Gastroesophageal sphincter (tissue), 4 donors: Measurements from ENCODE around the gene ARHGEF10L. TPM values are rescaled to one million over a fixed set of nuclear protein-coding genes. Genes with fewer than 3 reads are reported as not detected.

ENCODE experiments used
- ATAC-seq: fragments of 150-250 bp; one replicate; pipeline ENCODE4 v1.9.1; 2016; ENCODE audit warnings: mild to moderate bottlenecking, moderate library complexity
- H3K27ac ChIP-seq, 4 donors: fragments of 200-600 bp; sonication (generic) in 3 of 4; 1 replicate in 3 of 4; 2 replicates in 1 of 4; pipeline ENCODE4 v1.5.1; 2016 to 2019
- H3K27me3 ChIP-seq: fragments of 200-600 bp; sonication (generic); one replicate; pipeline ENCODE4 v1.5.1; 2019
- H3K36me3 ChIP-seq, 2 donors: fragments of 200-600 bp; sonication (generic); one replicate each; pipeline ENCODE4 v1.5.1; 2019; ENCODE audit warnings: control low read depth in 1 of 2
- H3K4me1 ChIP-seq, 3 donors: fragments of 200-600 bp; sonication (generic); 1 replicate in 2 of 3; 2 replicates in 1 of 3; pipeline ENCODE4 v1.5.1; 2016 to 2019; ENCODE audit warnings: control low read depth in 2 of 3
- H3K4me3 ChIP-seq, 2 donors: fragments of 200-600 bp; sonication (generic); one replicate each; pipeline ENCODE4 v1.5.1; 2019; ENCODE audit warnings: mild to moderate bottlenecking in 1 of 2, moderate library complexity in 1 of 2
- H3K9me3 ChIP-seq, 3 donors: fragments of 200-600 bp; sonication (generic); one replicate each; pipeline ENCODE4 v1.5.1; 2017 to 2019; ENCODE audit warnings: control low read depth in 2 of 3
- EP300 ChIP-seq: sonication (generic); formaldehyde crosslinking; IDR thresholded peaks from one replicate; pipeline ENCODE4 v1.6.1; 2017; ENCODE audit warnings: antibody characterized with exemption, mild to moderate bottlenecking
- POLR2A ChIP-seq, 2 donors: fragments of 450-650 bp; IDR thresholded peaks; one replicate each; pipeline ENCODE4 v1.6.1; 2017; ENCODE audit warnings: antibody characterized with exemption in 2 of 2, mild to moderate bottlenecking in 2 of 2, moderate library complexity in 1 of 2
- POLR2AphosphoS5 ChIP-seq: sonication (generic); formaldehyde crosslinking; IDR thresholded peaks from one replicate; pipeline ENCODE4 v1.6.1; 2017; ENCODE audit warnings: antibody characterized with exemption
- WGBS, 2 donors: methylation state at CpG; one replicate each; pipeline ENCODE4 v1.1.5; 2018; ENCODE audit warnings: low coverage in 1 of 2; 5-methylcytosine and 5-hydroxymethylcytosine counted together
- total RNA-seq, 4 donors: library from RNA; depleted of rRNA; stranded (reverse); fragments of >200 nt; gene quantifications; one replicate each; pipeline ENCODE4 v1.1.0, GENCODE V29; 2016
- TF ChIP-seq, protein P1 (sequence below), 4 experiments: fragments of 200-600 bp in 2 of 4; fragments of 450-650 bp in 2 of 4; sonication (generic) in 1 of 4; IDR thresholded peaks; one replicate each; pipeline ENCODE4 v1.5.1; 2017 to 2019; ENCODE audit warnings: antibody characterized with exemption in 4 of 4, mild to moderate bottlenecking in 2 of 4, moderate library complexity in 2 of 4

Gene ARHGEF10L
- total RNA-seq, 4 donors from 2014 or later, result 50.9 to 97.0 (median 80.3) TPM

DNA sequence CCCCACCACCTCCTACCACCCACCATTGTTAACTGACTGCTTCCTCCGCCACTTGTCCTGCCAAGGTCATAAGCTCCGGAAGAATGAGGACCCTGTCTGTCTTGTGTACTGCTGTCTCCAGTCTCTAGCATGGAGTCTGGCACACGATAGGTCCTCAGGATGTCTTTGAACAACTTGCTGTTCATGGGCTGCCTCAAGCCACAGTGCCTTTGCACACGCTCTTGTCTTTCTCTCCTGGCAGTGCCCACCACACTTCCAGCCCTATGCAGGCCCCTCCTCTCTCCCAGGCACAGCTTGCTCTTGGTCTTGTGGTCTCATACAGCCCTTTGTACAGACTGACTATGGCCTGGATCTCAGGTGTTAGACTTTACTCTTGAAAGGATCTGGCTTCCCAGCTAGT, 97.6 kb downstream of the ARHGEF10L start:
- H3K27me3 ChIP-seq, result no peaks in the 10 kb centered on the region
- 84 to 90% methylated on average over 4 of the region's 4 CpGs for WGBS, 2 donors
- no peak overlapping the region for H3K27ac ChIP-seq
- H3K4me3 ChIP-seq, result no peak overlapping the region
- no peaks in the 10 kb centered on the region for H3K9me3 ChIP-seq
- peaks cover 0 to 20% (median 0%) of the 10 kb centered on the region in 3 donors for H3K4me1 ChIP-seq
- no peak for ATAC-seq
- peaks cover 0 to 100% of the 10 kb centered on the region in 2 donors for H3K36me3 ChIP-seq
- TF ChIP-seq POLR2AphosphoS5 (no peak), EP300 (no peak), POLR2A (IDR thresholded peaks at IDR 0.05) (no peak)
- TF ChIP-seq, protein P1, sequence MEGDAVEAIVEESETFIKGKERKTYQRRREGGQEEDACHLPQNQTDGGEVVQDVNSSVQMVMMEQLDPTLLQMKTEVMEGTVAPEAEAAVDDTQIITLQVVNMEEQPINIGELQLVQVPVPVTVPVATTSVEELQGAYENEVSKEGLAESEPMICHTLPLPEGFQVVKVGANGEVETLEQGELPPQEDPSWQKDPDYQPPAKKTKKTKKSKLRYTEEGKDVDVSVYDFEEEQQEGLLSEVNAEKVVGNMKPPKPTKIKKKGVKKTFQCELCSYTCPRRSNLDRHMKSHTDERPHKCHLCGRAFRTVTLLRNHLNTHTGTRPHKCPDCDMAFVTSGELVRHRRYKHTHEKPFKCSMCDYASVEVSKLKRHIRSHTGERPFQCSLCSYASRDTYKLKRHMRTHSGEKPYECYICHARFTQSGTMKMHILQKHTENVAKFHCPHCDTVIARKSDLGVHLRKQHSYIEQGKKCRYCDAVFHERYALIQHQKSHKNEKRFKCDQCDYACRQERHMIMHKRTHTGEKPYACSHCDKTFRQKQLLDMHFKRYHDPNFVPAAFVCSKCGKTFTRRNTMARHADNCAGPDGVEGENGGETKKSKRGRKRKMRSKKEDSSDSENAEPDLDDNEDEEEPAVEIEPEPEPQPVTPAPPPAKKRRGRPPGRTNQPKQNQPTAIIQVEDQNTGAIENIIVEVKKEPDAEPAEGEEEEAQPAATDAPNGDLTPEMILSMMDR (IDR thresholded peaks at IDR 0.05), result no peak

DNA sequence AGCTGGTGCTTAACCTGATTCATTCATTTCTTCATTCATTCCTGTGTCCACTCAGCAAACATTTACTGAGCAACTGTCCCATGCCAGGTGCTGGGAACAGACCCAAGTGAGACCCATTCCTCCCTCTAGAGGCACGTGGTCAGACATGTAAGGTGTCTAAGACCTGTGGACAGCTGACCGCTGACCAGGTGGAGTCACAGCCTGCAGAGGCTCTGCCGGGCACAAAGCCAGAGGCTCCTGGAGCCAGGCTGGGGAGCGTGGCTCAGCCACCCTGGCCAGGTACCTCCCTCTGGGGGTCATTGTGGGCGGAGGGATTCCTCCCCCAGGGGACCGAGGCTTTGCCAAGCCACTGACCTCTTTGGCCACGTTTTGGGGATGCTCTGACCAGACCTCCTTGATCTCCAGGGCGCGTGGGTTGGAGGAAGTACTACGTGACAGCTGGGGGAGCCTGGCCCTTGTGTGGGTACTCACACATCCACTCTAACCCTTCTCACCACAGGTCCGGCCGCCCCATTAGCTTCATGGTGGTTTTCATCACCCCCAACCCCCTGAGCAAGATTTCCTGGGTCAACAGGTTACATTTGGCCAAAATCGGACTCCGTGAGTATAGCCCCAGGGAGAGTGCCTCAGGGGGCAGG, 100.3 kb downstream of the ARHGEF10L start:
- WGBS, 2 donors, result no CpG with 5 or more reads among the region's 14 CpGs
- Histone ChIP-seq H3K4me1 (peaks cover 0 to 2% (median 0%) of the 10 kb centered on the region in 3 donors), H3K4me3 (no peak overlapping the region), H3K36me3 (peaks cover 0 to 100% of the 10 kb centered on the region in 2 donors), H3K27me3 (no peaks in the 10 kb centered on the region), H3K9me3 (no peaks in the 10 kb centered on the region), H3K27ac (no peak overlapping the region)
- ATAC-seq, result no peak
- TF ChIP-seq POLR2A (IDR thresholded peaks at IDR 0.05) (no peak), EP300 (no peak), POLR2AphosphoS5 (no peak)
- TF ChIP-seq, protein P1 (IDR thresholded peaks at IDR 0.05), result no peak

DNA sequence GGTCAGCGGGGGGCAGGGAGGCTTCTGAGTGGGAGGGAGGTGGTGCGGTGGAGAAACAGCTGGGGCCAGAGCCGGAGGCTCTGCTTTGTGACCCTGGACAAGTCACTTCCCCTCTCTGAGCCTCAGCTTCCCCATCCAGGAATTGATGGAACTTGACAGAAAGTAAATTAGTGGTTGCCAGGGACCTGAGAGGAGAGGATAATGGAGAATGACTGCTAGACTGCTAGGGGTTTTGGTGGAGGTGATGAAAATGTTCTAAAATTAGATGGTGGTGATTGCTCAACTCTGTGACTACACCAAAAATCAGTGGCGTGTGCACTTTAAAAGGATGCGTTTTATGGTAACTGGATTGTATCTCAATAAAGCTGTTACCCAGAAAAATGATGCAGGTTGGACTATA, 100.9 kb downstream of the ARHGEF10L start:
- Histone ChIP-seq H3K9me3 (no peaks in the 10 kb centered on the region), H3K27ac (no peak overlapping the region), H3K36me3 (peaks cover 0 to 100% of the 10 kb centered on the region in 2 donors), H3K27me3 (no peaks in the 10 kb centered on the region), H3K4me3 (no peak overlapping the region), H3K4me1 (no peaks in the 10 kb centered on the region)
- TF ChIP-seq POLR2AphosphoS5 (no peak), POLR2A (IDR thresholded peaks at IDR 0.05) (no peak), EP300 (no peak)
- TF ChIP-seq, protein P1 (IDR thresholded peaks at IDR 0.05), result no peak
- ATAC-seq, result no peak
- WGBS, 2 donors, result 82% methylated on average over 4 to 5 of the region's 5 CpGs

DNA sequence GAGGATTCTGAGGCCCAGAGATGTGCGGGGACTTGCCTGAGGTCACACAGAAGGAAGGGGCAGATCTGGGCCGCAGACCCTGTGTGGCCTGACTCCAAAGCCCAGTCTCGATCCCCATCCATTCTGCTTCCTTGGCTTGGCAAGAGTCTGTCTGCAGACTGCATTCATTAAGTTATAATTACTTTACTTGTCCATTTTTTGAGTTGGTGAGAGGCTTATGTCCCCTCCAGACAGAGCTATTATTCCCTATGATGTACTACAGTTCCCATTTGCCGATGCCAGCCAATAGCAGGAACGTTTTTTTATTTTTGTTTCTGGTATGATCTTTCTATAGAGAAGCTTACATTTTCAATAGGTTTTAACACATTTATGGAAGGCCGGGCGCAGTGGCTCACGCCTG, 101.5 kb downstream of the ARHGEF10L start:
- Histone ChIP-seq H3K27me3 (no peaks in the 10 kb centered on the region), H3K4me3 (no peak overlapping the region), H3K27ac (no peak overlapping the region), H3K36me3 (peaks cover 0 to 100% of the 10 kb centered on the region in 2 donors), H3K9me3 (no peaks in the 10 kb centered on the region), H3K4me1 (no peaks in the 10 kb centered on the region)
- no peak for ATAC-seq
- TF ChIP-seq POLR2A (IDR thresholded peaks at IDR 0.05), result no peak
- TF ChIP-seq, protein P1 (IDR thresholded peaks at IDR 0.05), result no peak
- no peak for TF ChIP-seq POLR2AphosphoS5
- no peak for TF ChIP-seq EP300
- 73 to 81% methylated on average over 4 to 8 of the region's 8 CpGs for WGBS, 2 donors

DNA sequence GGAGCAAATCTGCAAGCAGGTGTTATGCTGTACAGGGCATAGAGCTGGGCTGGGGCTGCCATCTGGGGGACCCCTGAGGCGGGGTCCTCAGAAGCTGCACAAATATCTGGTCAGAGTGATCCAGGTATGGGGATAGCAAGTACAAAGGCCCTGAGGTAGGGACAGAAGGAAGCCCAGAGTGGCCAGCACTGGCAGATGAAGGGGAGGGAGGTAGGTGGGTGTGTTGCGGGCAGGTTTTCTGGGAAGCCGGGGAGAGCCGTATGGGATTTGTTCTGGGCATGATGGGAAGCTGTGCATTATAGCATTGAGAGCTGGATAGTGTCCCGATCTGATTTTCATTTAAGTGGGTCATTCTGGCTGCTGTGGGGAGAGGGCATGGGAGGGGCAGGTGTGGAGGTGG, 102.7 kb downstream of the ARHGEF10L start:
- WGBS, 2 donors, result 79% methylated on average over 5 of the region's 5 CpGs; no CpG with 5 or more reads in 1 of the 2 donors
- no peak for ATAC-seq
- H3K27ac ChIP-seq, result no peak overlapping the region
- no peaks in the 10 kb centered on the region for H3K4me1 ChIP-seq
- no peaks in the 10 kb centered on the region for H3K27me3 ChIP-seq
- TF ChIP-seq, protein P1 (IDR thresholded peaks at IDR 0.05), result no peak
- no peak for TF ChIP-seq POLR2AphosphoS5
- TF ChIP-seq POLR2A (IDR thresholded peaks at IDR 0.05), result no peak
- no peak for TF ChIP-seq EP300
- H3K9me3 ChIP-seq, result no peaks in the 10 kb centered on the region
- no peak overlapping the region for H3K4me3 ChIP-seq
- H3K36me3 ChIP-seq, result peaks cover 0 to 100% of the 10 kb centered on the region in 2 donors
